Measurements from ENCODE around the gene SPNS1. TPM values are rescaled to one million over a fixed set of nuclear protein-coding genes. Genes with fewer than 3 reads are reported as not detected.
"Not testable (repeated sequence)": the region's sequence is repeated elsewhere in the genome, so short reads cannot be mapped to it uniquely, and the experiment has no call there.

Gene SPNS1
- total RNA-seq, 4 donors from 2014 or later = 17.6 to 25.6 (median 20.2) TPM

DNA sequence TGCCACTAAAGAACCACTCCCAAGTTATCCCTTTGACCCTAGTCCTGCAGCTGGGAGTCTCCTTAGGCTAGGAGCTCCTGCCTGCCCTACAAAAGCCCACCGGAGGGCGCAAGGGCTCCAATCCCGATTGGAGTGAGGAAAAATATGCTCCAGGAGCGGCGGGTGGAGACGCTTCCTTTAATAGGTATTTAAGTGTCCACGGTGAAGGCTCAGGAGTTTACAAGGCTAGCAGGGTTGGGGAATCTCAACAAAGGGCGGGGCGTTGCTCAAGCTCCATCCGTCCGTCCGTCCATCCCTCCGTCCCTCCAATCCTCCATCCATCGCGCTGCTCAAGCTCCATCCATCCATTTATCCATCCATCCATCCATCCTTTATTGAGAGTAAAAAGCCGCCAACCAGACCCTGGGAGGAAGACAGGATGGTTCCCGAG lies 556 bp upstream of the SPNS1 start:
- peak; percentile 48 for ATAC-seq
- Histone ChIP-seq H3K27ac (peak overlapping the region; percentile 25 to 89 (median 88)), H3K36me3 (peaks cover 0 to 26% of the 10 kb centered on the region in 2 donors), H3K4me3 (peak overlapping the region; percentile 68 to 77), H3K4me1 (peaks cover 0 to 31% (median 18%) of the 10 kb centered on the region in 3 donors), H3K9me3 (no peaks in the 10 kb centered on the region), H3K27me3 (no peaks in the 10 kb centered on the region)
- 1 to 2% methylated on average over 9 to 14 of the region's 17 CpGs for WGBS, 2 donors (ENCODE audit: low coverage in 1 of 2)
- no peak for TF ChIP-seq EP300 (IDR thresholded peaks at IDR 0.05)
- TF ChIP-seq, protein P1, sequence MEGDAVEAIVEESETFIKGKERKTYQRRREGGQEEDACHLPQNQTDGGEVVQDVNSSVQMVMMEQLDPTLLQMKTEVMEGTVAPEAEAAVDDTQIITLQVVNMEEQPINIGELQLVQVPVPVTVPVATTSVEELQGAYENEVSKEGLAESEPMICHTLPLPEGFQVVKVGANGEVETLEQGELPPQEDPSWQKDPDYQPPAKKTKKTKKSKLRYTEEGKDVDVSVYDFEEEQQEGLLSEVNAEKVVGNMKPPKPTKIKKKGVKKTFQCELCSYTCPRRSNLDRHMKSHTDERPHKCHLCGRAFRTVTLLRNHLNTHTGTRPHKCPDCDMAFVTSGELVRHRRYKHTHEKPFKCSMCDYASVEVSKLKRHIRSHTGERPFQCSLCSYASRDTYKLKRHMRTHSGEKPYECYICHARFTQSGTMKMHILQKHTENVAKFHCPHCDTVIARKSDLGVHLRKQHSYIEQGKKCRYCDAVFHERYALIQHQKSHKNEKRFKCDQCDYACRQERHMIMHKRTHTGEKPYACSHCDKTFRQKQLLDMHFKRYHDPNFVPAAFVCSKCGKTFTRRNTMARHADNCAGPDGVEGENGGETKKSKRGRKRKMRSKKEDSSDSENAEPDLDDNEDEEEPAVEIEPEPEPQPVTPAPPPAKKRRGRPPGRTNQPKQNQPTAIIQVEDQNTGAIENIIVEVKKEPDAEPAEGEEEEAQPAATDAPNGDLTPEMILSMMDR (IDR thresholded peaks at IDR 0.05) = peak in 3 of 4 experiments; percentile 50 to 69 (median 52)
- TF ChIP-seq POLR2AphosphoS5 (IDR thresholded peaks at IDR 0.05) = no peak

DNA sequence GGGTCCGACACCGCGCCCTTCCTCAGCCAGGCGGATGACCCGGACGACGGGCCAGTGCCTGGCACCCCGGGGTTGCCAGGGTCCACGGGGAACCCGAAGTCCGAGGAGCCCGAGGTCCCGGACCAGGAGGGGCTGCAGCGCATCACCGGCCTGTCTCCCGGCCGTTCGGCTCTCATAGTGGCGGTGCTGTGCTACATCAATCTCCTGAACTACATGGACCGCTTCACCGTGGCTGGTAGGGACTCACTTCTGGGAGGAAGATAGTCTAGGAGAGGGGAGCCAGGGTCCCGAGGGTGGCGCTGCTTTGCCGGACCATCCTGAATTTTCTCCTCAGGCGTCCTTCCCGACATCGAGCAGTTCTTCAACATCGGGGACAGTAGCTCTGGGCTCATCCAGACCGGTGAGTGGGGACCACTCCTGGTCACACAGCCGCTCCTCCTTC lies 601 bp downstream of the SPNS1 start:
- Histone ChIP-seq H3K27me3 (no peaks in the 10 kb centered on the region), H3K9me3 (no peaks in the 10 kb centered on the region), H3K27ac (peak overlapping the region in 3 of 4 donors; percentile 88 to 89 (median 88)), H3K4me3 (peak overlapping the region; percentile 68 to 77), H3K4me1 (peaks cover 0 to 31% (median 18%) of the 10 kb centered on the region in 3 donors), H3K36me3 (peaks cover 0 to 38% of the 10 kb centered on the region in 2 donors)
- ATAC-seq = no peak
- 2% methylated on average over 14 of the region's 30 CpGs; no CpG with 5 or more reads in 1 of the 2 donors for WGBS, 2 donors (ENCODE audit: low coverage in 1 of 2)
- TF ChIP-seq POLR2AphosphoS5 (IDR thresholded peaks at IDR 0.05) (no peak), POLR2A (IDR thresholded peaks at IDR 0.05) (no peak), EP300 (IDR thresholded peaks at IDR 0.05) (no peak)
- TF ChIP-seq, protein P1 (IDR thresholded peaks at IDR 0.05) = no peak

DNA sequence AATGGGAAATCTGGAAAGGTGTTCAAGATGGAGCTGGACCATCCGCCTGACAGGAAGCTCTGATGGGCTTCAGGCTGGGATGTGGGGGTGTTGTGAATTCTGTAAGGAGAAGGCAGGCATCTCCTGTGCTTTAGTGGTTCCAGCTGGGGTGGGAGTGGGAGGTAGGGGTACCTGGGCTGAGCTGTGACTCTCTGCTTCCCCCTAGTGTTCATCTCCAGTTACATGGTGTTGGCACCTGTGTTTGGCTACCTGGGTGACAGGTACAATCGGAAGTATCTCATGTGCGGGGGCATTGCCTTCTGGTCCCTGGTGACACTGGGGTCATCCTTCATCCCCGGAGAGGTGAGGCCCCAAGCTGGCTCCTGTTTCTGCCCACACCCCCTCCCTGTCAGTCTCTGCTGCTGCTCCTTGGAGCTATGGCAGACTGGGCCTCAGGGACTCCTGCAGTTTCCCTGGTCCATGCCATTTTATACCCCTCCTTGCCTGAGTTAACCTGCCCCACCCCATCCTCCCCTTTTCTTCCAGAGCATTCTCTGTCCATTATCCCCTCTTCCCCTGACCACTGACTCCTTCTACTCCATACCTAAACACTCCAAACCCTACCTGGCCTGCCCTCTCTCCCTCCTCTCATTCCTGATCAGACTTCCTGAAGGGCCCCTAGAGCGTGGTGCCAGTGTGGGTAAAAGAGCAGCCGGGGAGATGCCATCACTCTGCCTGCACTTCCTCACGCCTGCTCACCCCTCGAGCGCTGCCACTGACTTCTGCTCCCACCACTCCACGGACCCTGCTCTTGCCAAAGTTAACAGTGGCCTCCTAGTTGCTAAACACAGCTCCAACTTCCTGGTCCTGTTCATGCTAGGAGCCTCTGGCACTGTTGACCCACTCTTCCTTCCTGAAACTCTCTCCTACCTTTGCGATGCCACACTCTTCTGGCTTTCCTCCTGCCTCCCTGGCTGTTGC lies 3.4 kb downstream of the SPNS1 start:
- Histone ChIP-seq H3K27me3 (no peaks in the 10 kb centered on the region), H3K4me1 (peaks cover 0 to 31% (median 18%) of the 10 kb centered on the region in 3 donors), H3K4me3 (no peak overlapping the region), H3K9me3 (no peaks in the 10 kb centered on the region), H3K36me3 (peaks cover 0 to 66% of the 10 kb centered on the region in 2 donors), H3K27ac (no peak overlapping the region)
- no peak for ATAC-seq
- 84 to 93% methylated on average over 8 to 11 of the region's 11 CpGs for WGBS, 2 donors (ENCODE audit: low coverage in 1 of 2)
- no peak for TF ChIP-seq POLR2AphosphoS5 (IDR thresholded peaks at IDR 0.05)
- TF ChIP-seq, protein P1 (IDR thresholded peaks at IDR 0.05) = no peak
- TF ChIP-seq EP300 (IDR thresholded peaks at IDR 0.05) = no peak
- no peak for TF ChIP-seq POLR2A (IDR thresholded peaks at IDR 0.05)

DNA sequence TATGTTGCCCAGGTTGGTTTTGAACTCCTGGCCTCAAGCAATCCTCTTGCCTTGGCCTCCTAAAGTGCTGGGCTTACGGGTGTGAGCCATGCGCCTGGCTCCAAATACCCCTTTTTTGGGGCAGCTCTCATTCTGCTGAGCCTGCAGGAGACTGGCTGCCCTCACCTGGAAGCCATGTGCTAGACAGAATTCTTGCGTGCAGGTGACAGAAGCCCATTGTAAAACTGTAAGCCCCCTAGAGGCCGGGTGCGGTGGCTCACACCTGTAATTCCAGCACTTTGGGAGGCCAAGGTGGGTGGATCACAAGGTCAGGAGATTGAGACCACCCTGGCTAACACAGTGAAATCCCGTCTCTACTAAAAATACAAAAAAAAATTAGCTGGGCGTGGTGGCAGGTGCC lies 5.8 kb downstream of the SPNS1 start:
- not testable (repeated sequence) for H3K9me3 ChIP-seq, H3K27ac ChIP-seq, H3K4me3 ChIP-seq, H3K27me3 ChIP-seq, ATAC-seq
- 72 to 100% methylated on average over 2 to 4 of the region's 7 CpGs for WGBS, 2 donors (ENCODE audit: low coverage in 1 of 2)
- H3K4me1 ChIP-seq = peaks cover 0 to 16% (median 10%) of the 10 kb centered on the region in 3 donors
- peaks cover 0 to 89% of the 10 kb centered on the region in 2 donors for H3K36me3 ChIP-seq

DNA sequence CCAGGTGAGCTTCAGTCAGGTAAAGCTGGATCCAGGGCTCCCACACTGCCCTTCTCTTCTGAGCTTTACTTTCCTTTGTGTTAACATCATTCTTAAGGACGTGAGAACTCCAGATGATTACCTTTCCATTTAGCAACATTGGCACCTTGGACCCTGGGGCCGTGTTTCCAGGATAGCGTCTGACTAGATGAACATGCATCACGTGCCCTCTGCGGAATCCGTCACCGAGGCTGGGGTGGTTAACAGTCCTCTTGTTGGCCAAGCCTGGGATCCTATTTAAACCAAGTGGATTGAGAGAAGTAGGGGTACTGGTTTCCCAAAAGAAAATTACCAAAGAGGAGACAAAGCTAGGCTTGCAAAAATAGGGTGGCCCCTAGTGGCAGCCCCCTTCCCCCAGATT lies 6.4 kb downstream of the SPNS1 start:
- Histone ChIP-seq H3K4me1 (peaks cover 0 to 10% (median 4%) of the 10 kb centered on the region in 3 donors), H3K4me3 (no peak overlapping the region), H3K27me3 (no peaks in the 10 kb centered on the region), H3K9me3 (no peaks in the 10 kb centered on the region), H3K27ac (no peak overlapping the region), H3K36me3 (peaks cover 0 to 95% of the 10 kb centered on the region in 2 donors)
- WGBS, 2 donors (ENCODE audit: low coverage in 1 of 2) = 86% methylated on average over 1 of the region's 7 CpGs
- no peak for TF ChIP-seq POLR2AphosphoS5 (IDR thresholded peaks at IDR 0.05)
- TF ChIP-seq, protein P1 (IDR thresholded peaks at IDR 0.05) = no peak
- no peak for TF ChIP-seq EP300 (IDR thresholded peaks at IDR 0.05)
- TF ChIP-seq POLR2A (IDR thresholded peaks at IDR 0.05) = no peak
- ATAC-seq = no peak
